DND-41 (cell line): ENCODE data around the gene TSPAN8.

Experiments
- EZH2 ChIP-seq: IDR thresholded peaks from 3 replicates; pipeline ENCODE4 v1.6.1; 2012; ENCODE audit warnings: borderline replicate concordance, low read depth, mild to moderate bottlenecking, moderate library complexity, low read length, inconsistent platforms; ENCODE audit not compliant: severe bottlenecking
- TF ChIP-seq, protein P1 (sequence below): IDR thresholded peaks from 2 replicates; pipeline ENCODE4 v1.5.1; 2012; ENCODE audit warnings: borderline replicate concordance, low read length, moderate library complexity, mild to moderate bottlenecking; ENCODE audit not compliant: poor library complexity, severe bottlenecking; ENCODE audit errors: extremely low read depth

DNA sequence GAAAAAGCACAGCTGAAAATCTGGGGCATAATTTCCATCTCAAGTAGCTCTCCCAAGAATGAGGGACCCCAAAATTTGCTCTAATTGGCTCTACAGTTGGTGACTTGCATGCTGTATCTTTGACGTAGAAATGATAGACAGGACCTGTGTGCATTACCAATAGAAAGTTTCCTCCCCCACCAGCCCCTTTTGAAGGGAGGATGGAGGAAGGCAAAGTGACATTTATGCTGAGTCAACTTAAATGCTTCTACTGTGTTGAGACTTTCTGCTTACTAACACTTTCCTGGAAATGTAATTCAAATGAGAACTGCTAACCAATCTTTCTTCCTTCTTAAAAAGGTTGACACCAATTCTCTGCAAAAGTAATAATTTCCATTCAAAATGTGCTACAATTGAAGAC lies 31.9 kb downstream of the TSPAN8 start:
- TF ChIP-seq, protein P1, sequence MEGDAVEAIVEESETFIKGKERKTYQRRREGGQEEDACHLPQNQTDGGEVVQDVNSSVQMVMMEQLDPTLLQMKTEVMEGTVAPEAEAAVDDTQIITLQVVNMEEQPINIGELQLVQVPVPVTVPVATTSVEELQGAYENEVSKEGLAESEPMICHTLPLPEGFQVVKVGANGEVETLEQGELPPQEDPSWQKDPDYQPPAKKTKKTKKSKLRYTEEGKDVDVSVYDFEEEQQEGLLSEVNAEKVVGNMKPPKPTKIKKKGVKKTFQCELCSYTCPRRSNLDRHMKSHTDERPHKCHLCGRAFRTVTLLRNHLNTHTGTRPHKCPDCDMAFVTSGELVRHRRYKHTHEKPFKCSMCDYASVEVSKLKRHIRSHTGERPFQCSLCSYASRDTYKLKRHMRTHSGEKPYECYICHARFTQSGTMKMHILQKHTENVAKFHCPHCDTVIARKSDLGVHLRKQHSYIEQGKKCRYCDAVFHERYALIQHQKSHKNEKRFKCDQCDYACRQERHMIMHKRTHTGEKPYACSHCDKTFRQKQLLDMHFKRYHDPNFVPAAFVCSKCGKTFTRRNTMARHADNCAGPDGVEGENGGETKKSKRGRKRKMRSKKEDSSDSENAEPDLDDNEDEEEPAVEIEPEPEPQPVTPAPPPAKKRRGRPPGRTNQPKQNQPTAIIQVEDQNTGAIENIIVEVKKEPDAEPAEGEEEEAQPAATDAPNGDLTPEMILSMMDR = no peak
- TF ChIP-seq EZH2 = no peak
